ENCODE data around the gene WEE1. TPM values are rescaled to one million over a fixed set of nuclear protein-coding genes. Genes with fewer than 3 reads are reported as not detected.
"Not testable (repeated sequence)": the region's sequence is repeated elsewhere in the genome, so short reads cannot be mapped to it uniquely, and the experiment has no call there.

WEE1 gene
- total RNA-seq, 4 donors from 2014 or later, result 17.7 to 43.0 (median 26.3) TPM

DNA sequence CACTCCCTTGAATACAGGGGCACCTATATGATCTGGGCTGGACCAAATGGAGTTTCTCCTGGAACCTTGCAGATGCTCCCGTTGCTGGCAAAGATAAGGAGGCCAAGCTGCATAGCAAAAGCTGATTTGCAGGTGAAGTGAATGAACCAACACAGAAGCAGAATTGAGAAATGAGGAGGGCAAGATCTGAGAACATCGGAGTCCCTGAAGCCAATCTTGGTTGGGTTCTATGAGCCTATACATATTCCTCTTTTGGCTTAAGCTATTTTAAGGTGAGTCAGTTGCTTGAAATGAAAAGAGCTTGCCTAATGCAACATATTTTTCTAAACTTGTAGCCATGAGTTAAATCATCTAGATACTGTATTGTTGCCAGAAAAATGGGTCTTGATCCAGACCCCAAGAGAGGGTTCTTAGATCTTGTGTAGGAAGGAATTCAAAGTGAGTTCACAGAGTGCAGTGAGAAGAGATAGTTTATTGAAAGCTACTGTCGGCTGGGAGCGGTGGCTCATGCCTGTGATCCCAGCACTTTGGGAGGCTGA is 23.5 kb downstream of the WEE1 start:
- ATAC-seq (ENCODE audit: low FRiP score) (no peak), DNase-seq (ENCODE audit: low spot score) (no peak)
- TF ChIP-seq, protein P1, sequence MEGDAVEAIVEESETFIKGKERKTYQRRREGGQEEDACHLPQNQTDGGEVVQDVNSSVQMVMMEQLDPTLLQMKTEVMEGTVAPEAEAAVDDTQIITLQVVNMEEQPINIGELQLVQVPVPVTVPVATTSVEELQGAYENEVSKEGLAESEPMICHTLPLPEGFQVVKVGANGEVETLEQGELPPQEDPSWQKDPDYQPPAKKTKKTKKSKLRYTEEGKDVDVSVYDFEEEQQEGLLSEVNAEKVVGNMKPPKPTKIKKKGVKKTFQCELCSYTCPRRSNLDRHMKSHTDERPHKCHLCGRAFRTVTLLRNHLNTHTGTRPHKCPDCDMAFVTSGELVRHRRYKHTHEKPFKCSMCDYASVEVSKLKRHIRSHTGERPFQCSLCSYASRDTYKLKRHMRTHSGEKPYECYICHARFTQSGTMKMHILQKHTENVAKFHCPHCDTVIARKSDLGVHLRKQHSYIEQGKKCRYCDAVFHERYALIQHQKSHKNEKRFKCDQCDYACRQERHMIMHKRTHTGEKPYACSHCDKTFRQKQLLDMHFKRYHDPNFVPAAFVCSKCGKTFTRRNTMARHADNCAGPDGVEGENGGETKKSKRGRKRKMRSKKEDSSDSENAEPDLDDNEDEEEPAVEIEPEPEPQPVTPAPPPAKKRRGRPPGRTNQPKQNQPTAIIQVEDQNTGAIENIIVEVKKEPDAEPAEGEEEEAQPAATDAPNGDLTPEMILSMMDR (IDR thresholded peaks at IDR 0.05), result no peak

DNA sequence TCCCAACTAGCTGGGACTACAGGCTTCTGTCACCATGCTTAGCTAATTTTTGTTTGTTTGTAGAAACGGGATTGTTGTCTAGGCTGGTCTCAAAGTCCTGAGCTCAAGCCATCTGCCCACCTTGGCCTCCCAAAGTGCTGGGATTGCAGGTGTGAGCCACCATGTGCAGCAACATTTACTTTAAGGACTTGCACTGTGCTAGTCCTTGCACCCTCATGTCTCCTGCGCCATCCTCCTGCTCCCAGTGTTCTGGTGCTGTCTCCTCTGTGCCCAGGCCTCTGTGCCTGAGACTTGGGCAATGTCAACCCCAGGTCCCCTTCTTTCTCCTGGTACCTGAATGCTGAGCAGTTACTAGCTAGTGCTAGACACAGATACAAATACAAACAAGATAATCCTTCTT is 26.7 kb downstream of the WEE1 start:
- ATAC-seq (ENCODE audit: low FRiP score) (no peak), DNase-seq (ENCODE audit: low spot score) (no peak)
- TF ChIP-seq, protein P1 (IDR thresholded peaks at IDR 0.05), result no peak

DNA sequence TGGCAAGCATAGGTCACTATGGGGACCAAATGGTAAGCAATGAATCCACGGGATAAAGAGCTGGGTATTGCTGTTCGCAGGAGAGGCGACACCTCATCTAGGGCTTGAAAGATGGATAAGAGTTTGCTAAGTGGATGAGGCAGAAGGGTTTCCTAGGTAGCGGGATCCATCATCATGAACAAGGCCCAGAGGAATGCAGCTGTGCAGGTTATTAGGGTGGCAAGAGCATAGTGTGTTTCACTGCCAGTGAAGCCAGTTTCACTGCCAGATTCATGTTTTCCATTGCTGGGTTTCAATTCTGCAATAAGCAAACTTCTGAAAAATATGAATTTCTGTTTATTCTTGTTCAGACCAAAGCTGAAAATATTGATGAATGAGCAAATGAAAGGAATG is 27.2 kb downstream of the WEE1 start:
- TF ChIP-seq, protein P1 (IDR thresholded peaks at IDR 0.05), result no peak
- no peak for DNase-seq (ENCODE audit: low spot score)
- ATAC-seq (ENCODE audit: low FRiP score), result no peak

DNA sequence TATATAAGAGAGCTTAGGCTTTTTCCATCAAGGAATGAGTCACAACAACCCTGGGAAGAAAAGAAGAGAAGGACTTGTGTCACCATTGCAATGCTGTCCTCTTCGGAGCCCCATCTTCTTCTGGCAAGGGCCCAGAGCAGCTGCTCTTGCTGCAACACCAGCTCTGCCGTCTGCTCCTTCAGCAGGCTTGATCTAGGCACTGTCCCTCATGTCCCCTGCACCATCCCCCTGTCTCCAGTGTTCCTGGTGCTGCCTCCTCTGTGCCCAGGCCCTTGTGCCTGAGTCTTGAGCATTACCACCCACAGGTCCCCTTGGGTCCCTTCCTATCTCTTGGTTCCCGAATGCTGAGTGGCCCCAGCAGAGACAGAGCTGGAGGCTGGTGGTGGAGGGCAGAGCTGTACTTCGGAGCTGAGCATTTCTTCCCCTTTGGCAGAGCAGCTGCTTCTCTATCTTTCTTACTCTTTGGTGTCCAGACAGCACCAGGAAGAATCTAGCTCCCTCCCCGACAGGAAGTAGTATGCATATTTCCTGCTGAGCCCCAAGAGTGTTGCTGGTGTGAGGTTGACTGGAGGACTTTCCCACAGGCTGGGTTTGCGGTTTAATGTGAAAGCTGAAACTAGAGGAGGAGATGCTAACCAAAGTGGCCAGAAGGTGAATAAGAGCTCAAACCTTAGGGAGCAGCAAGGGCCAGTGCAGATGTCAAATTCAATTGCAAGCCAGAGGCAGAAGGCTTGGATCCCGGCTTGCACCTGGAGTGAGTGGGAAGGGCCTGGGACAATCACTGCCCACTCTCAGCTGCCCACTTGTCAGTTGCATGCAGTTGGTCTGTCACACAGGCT is 27.8 kb downstream of the WEE1 start:
- no peak for DNase-seq (ENCODE audit: low spot score)
- ATAC-seq (ENCODE audit: low FRiP score), result no peak
- TF ChIP-seq, protein P1 (IDR thresholded peaks at IDR 0.05), result no peak

DNA sequence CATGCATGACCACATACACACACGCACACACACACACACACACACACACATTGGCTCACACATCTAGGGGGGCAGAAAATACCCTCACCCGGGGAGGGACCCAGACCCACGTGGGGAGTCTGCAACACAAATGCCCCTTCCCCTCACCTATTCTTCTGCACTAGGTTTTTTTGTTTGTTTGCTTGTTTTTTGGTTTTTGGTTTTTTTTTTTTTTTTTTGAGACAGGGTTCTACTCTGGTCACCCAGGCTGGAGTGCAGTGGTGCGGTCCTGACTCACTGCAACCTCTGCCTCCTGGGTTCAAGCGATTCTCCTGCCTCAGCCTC is 28.4 kb downstream of the WEE1 start:
- no peak for DNase-seq (ENCODE audit: low spot score)
- TF ChIP-seq, protein P1 (IDR thresholded peaks at IDR 0.05), result no peak
- ATAC-seq (ENCODE audit: low FRiP score), result no peak

DNA sequence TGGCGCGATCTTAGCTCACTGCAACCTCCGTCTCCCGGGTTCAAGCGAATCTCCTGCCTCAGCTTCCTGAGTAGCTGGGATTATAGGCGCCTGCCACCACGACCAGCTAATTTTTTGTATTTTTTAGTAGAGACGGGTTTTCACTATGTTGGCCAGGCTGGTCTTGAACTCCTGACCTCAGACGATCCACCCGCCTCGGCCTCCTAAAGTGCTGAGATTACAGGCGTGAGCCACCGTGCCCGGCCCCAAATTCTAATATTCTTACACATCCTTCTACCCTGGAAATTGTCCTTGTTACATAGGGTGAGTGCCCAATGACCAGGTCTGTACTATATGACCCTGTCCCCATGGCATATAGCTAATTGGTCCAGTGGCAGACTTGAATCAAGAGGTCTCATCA is 29.7 kb downstream of the WEE1 start:
- ATAC-seq (ENCODE audit: low FRiP score); DNase-seq (ENCODE audit: low spot score): not testable (repeated sequence)

DNA sequence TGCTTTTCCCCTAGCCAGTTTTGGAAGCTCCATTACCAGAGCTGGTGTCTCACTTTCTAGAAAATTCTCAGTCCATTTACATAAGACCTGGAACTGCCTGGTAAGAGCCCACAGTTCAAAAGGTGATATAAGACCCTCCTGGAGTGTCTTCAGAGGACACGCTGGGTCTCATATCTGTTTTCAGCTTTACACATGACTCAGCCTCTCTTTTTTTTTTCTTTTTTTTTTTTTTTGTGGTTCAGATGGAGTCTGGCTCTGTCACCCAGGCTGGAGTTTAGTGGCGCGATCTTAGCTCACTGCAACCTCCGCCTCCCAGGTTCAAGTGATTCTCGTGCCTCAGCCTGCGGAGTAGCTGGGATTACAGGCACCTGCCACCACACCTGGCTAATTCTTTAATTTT is 30.7 kb downstream of the WEE1 start:
- ATAC-seq (ENCODE audit: low FRiP score), result no peak
- DNase-seq (ENCODE audit: low spot score), result no peak
- TF ChIP-seq, protein P1 (IDR thresholded peaks at IDR 0.05), result no peak

Data from omental fat pad (tissue), 4 donors.